Esophagus muscularis mucosa (tissue), 4 donors: ENCODE measurements around the gene ZNF331.

Experiments used
- EP300 ChIP-seq: sonication (generic); formaldehyde crosslinking; IDR thresholded peaks from one replicate; pipeline ENCODE4 v1.6.1; 2017; ENCODE audit warnings: antibody characterized with exemption
- POLR2A ChIP-seq: fragments of 450-650 bp; IDR thresholded peaks from one replicate; pipeline ENCODE4 v1.6.1; 2017; ENCODE audit warnings: antibody characterized with exemption, moderate library complexity, mild to moderate bottlenecking, low read depth
- POLR2AphosphoS5 ChIP-seq, 2 donors: sonication (generic); formaldehyde crosslinking; IDR thresholded peaks; one replicate each; pipeline ENCODE4 v1.6.1; 2017; ENCODE audit warnings: antibody characterized with exemption in 2 of 2
- TF ChIP-seq, protein P1 (sequence below), 3 experiments: fragments of 200-600 bp in 2 of 3; fragments of 450-650 bp in 1 of 3; sonication (generic) in 2 of 3; IDR thresholded peaks; one replicate each; pipeline ENCODE4 v1.5.1; 2017 to 2019; ENCODE audit warnings: antibody characterized with exemption in 3 of 3, mild to moderate bottlenecking in 2 of 3, moderate library complexity in 1 of 3

GRCh38 chr19:53537521-53538377, at the start of gene ZNF331:
- TF ChIP-seq, protein P1, sequence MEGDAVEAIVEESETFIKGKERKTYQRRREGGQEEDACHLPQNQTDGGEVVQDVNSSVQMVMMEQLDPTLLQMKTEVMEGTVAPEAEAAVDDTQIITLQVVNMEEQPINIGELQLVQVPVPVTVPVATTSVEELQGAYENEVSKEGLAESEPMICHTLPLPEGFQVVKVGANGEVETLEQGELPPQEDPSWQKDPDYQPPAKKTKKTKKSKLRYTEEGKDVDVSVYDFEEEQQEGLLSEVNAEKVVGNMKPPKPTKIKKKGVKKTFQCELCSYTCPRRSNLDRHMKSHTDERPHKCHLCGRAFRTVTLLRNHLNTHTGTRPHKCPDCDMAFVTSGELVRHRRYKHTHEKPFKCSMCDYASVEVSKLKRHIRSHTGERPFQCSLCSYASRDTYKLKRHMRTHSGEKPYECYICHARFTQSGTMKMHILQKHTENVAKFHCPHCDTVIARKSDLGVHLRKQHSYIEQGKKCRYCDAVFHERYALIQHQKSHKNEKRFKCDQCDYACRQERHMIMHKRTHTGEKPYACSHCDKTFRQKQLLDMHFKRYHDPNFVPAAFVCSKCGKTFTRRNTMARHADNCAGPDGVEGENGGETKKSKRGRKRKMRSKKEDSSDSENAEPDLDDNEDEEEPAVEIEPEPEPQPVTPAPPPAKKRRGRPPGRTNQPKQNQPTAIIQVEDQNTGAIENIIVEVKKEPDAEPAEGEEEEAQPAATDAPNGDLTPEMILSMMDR (IDR thresholded peaks at IDR 0.05), result peak in 1 of 3 experiments; percentile 58
- TF ChIP-seq POLR2A (peak; percentile 37), EP300 (no peak), POLR2AphosphoS5 (IDR thresholded peaks at IDR 0.05) (peak; percentile 86 to 91)
